CD4-positive, CD25-positive, alpha-beta regulatory T cell (primary cell): Measurements from ENCODE around the gene RLIM. TPM values are rescaled to one million over a fixed set of nuclear protein-coding genes. Genes with fewer than 3 reads are reported as not detected.
A peak's percentile ranks its signal among the peaks of the same experiment; 100 is the strongest.

Experiments used
- ATAC-seq, 2 donors: fragments of 150-1000 bp; cut with Tn5 transposase; one replicate each; pipeline ENCODE4 v1.10.0; 2021; ENCODE audit warnings: low read depth in 2 of 2, moderate number of reproducible peaks in 2 of 2, moderate library complexity in 1 of 2
- DNase-seq, 3 donors: peaks; one replicate each; pipeline versions ENCODE4 v3.0.0 to v3.0.0-alpha.2; 2012 to 2022; ENCODE audit warnings: mixed read lengths in 1 of 3
- H3K27ac ChIP-seq: one replicate; pipeline ENCODE4 v1.7.0; 2013; ENCODE audit warnings: mild to moderate bottlenecking, low read length; ENCODE audit not compliant: insufficient read depth, poor library complexity, severe bottlenecking
- H3K27me3 ChIP-seq: one replicate; pipeline ENCODE4 v1.7.0; 2013; ENCODE audit warnings: low read length; ENCODE audit not compliant: control insufficient read depth, insufficient read depth
- H3K36me3 ChIP-seq: one replicate; pipeline ENCODE4 v1.7.0; 2013; ENCODE audit warnings: mild to moderate bottlenecking, low read length, moderate library complexity; ENCODE audit not compliant: control insufficient read depth, insufficient read depth
- H3K4me1 ChIP-seq: 2 replicates; pipeline ENCODE4 v1.7.0; 2013; ENCODE audit warnings: mild to moderate bottlenecking, low read length; ENCODE audit not compliant: insufficient read depth, control insufficient read depth, poor library complexity, severe bottlenecking
- H3K4me3 ChIP-seq: one replicate; pipeline ENCODE4 v1.7.0; 2013; ENCODE audit warnings: low read depth, mild to moderate bottlenecking, low read length, moderate library complexity
- H3K9me3 ChIP-seq, 2 experiments: 1 replicate in 1 of 2; 2 replicates in 1 of 2; pipeline ENCODE4 v1.7.0; 2013; ENCODE audit warnings: low read length in 2 of 2, mild to moderate bottlenecking in 1 of 2, moderate library complexity in 1 of 2; ENCODE audit not compliant: control insufficient read depth in 2 of 2
- H3K27ac Mint-ChIP-seq, 3 donors: one replicate each; pipeline ENCODE4 v1.8.0; 2020 to 2022; ENCODE audit warnings: mild to moderate bottlenecking in 3 of 3, mixed read lengths in 3 of 3, moderate library complexity in 2 of 3
- H3K27me3 Mint-ChIP-seq: one replicate; pipeline ENCODE4 v1.8.0; 2022; ENCODE audit warnings: mild to moderate bottlenecking, mixed read lengths
- H3K36me3 Mint-ChIP-seq: one replicate; pipeline ENCODE4 v1.8.0; 2020; ENCODE audit warnings: mixed read lengths
- H3K4me1 Mint-ChIP-seq, 4 donors: one replicate each; pipeline ENCODE4 v1.8.0; 2020 to 2022; ENCODE audit warnings: mixed read lengths in 4 of 4, mild to moderate bottlenecking in 1 of 4
- H3K4me3 Mint-ChIP-seq, 4 donors: one replicate each; pipeline ENCODE4 v1.8.0; 2020 to 2022; ENCODE audit warnings: mild to moderate bottlenecking in 4 of 4, mixed read lengths in 4 of 4, moderate library complexity in 3 of 4
- H3K9me3 Mint-ChIP-seq, 7 donors: one replicate each; pipeline ENCODE4 v1.8.0; 2020 to 2022; ENCODE audit warnings: mixed read lengths in 7 of 7, mild to moderate bottlenecking in 3 of 7, moderate library complexity in 2 of 7
- polyA plus RNA-seq, 4 donors: library from polyadenylated mRNA; unstranded; fragments of 300-500 nt; fragmentation: Illumina TruSeq; gene quantifications; one replicate each; pipeline ENCODE4 v1.2.3, GENCODE V29; 2021
- total RNA-seq: library from RNA; stranded (reverse); gene quantifications from one replicate; pipeline ENCODE4 v1.2.3, GENCODE V29; 2022

The RLIM gene
- total and polyA plus RNA-seq, 5 donors from 2014 or later, result 4.8 to 49.7 (median 7.2) TPM

DNA sequence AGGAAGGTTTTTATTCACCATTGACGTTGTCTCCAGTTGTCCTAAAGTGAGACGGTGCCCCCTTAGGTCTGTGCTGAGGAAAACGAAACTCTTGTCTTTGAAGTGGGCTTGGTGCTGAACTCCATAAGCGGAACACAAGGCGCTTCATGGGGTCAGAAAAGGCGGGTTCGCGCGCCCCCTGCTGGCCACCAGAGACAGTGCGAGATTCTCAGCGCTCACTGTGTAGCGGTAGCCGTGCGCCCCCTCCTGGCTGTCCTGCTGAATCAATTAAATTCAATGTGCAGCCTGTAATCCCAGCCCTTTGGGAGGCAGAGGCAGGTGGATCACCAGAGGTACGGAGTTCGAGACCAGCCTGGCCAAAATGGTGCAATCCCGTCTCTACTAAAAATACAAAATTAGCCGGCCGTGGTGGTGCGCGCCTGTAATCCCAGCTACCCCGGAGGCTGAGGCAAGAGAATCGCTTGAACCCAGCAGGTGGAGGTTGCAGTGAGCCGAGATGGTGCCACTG, 64.1 kb downstream of the RLIM start:
- peaks cover 0 to 3% (median 0%) of the 10 kb centered on the region in 7 donors for H3K9me3 Mint-ChIP-seq
- no peaks in the 10 kb centered on the region for H3K36me3 Mint-ChIP-seq
- ATAC-seq (peak; percentile 94 to 95), DNase-seq (peak; percentile 72 to 82 (median 81))
- Histone ChIP-seq H3K9me3 (no peaks in the 10 kb centered on the region), H3K27ac (no peak overlapping the region), H3K36me3 (no peaks in the 10 kb centered on the region), H3K27me3 (no peaks in the 10 kb centered on the region), H3K4me1 (peaks cover 3% of the 10 kb centered on the region), H3K4me3 (no peak overlapping the region)
- no peak overlapping the region for H3K27ac Mint-ChIP-seq
- peak overlapping the region in 2 of 4 donors; percentile 70 to 71 for H3K4me3 Mint-ChIP-seq
- H3K4me1 Mint-ChIP-seq, result peaks cover 0 to 6% (median 0%) of the 10 kb centered on the region in 4 donors
- peaks cover 5% of the 10 kb centered on the region for H3K27me3 Mint-ChIP-seq

DNA sequence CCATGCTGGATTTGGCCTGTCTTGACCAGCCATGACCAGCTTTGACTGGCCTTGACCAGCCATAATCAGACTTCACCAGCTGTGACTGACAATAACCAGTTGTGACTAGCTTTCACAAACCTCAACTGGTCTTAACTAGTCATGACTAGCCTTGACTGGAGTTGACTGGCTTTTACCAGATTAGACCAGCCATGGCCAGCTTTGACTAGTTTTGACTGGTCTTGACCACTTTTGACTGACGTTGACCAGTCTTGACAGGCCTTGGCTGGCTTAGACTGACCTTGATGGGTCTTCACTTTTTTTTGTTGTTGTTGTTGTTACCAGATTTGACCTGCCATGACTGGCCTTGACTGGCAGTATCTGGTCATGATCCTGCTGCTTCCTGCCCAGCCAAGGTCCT, 67.4 kb downstream of the RLIM start:
- no peak for ATAC-seq
- Histone ChIP-seq H3K4me1 (peaks cover 3% of the 10 kb centered on the region), H3K4me3 (no peak overlapping the region), H3K27me3 (no peaks in the 10 kb centered on the region), H3K36me3 (no peaks in the 10 kb centered on the region), H3K27ac (no peak overlapping the region), H3K9me3 (no peaks in the 10 kb centered on the region)
- Mint-ChIP-seq H3K36me3 (no peaks in the 10 kb centered on the region), H3K4me3 (no peak overlapping the region), H3K27me3 (peaks cover 5% of the 10 kb centered on the region), H3K9me3 (peaks cover 0 to 3% (median 0%) of the 10 kb centered on the region in 7 donors), H3K27ac (peak overlapping the region in 1 of 3 donors; percentile 49), H3K4me1 (peaks cover 0 to 6% (median 0%) of the 10 kb centered on the region in 4 donors)
- DNase-seq, result no peak

DNA sequence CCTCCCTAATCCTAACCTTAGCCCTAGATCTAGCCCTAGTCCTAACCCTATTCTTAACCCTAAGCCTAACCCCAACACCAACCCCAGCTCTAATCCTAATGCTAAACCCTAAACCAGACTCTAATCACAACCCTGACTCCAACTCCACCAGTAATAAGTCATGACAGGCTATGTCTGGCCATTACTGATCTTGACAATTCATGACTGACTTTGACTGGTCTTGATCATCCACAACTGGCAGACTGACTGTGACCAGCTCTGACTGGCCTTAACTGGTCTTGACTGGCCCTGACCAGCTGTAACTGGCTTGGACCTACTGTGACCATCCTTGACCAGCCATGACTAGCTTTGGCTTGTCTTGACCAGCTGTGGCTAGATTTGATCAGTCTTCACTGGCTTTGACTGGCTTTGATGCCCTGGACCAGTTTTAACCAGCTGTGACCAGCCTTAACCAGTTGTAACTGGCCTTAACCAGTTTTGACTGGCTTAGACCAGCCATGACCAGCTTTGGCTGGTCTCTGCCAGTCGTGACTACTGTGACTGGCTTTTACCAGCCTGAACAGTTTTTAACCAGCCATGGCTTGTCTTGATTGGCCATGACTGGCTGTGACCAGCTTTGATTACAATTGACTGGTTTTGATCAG, 68.4 kb downstream of the RLIM start:
- Mint-ChIP-seq H3K9me3 (peaks cover 0 to 3% (median 0%) of the 10 kb centered on the region in 7 donors), H3K4me1 (peaks cover 0 to 6% (median 0%) of the 10 kb centered on the region in 4 donors), H3K27me3 (peaks cover 5% of the 10 kb centered on the region), H3K36me3 (no peaks in the 10 kb centered on the region), H3K27ac (no peak overlapping the region), H3K4me3 (no peak overlapping the region)
- ATAC-seq (no peak), DNase-seq (no peak)
- no peaks in the 10 kb centered on the region for H3K9me3 ChIP-seq
- peaks cover 3% of the 10 kb centered on the region for H3K4me1 ChIP-seq
- H3K27ac ChIP-seq, result no peak overlapping the region
- no peaks in the 10 kb centered on the region for H3K27me3 ChIP-seq
- H3K36me3 ChIP-seq, result no peaks in the 10 kb centered on the region
- H3K4me3 ChIP-seq, result no peak overlapping the region

DNA sequence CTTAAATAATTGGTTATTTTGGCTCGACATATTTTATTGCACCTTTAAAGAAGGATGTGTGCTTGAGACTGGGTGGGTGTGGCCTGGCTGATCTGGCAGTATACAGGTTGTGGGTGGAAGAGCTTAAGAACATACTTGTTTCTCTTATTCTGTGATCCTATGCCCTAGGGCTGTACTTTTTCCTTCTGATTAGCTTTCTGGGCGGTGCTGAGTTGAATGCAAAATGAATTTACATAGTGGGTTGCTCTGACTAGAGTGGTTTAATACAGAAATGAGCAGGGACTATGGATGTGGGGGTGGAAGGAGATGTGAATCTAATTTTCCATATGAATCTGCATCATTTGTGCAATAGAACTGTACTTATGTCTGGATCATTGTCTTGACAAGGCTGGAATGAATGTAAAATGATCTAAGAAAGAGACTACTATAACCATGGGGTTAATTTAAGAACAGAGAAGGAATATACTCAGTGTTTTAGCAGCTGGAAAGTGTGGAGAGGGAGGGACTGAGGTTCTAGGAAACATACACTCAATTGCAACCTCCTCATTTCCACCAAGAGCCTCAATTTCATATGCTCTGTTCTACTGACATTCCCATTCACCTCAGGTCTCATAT, 73.7 kb downstream of the RLIM start:
- DNase-seq (no peak), ATAC-seq (no peak)
- Histone ChIP-seq H3K4me1 (peaks cover 7% of the 10 kb centered on the region), H3K4me3 (no peak overlapping the region), H3K36me3 (no peaks in the 10 kb centered on the region), H3K27ac (no peak overlapping the region), H3K27me3 (no peaks in the 10 kb centered on the region), H3K9me3 (no peaks in the 10 kb centered on the region)
- Mint-ChIP-seq H3K27me3 (peaks cover 7% of the 10 kb centered on the region), H3K9me3 (peaks cover 0 to 3% (median 0%) of the 10 kb centered on the region in 7 donors), H3K27ac (no peak overlapping the region), H3K36me3 (no peaks in the 10 kb centered on the region), H3K4me1 (peaks cover 0 to 8% (median 0%) of the 10 kb centered on the region in 4 donors), H3K4me3 (no peak overlapping the region)

DNA sequence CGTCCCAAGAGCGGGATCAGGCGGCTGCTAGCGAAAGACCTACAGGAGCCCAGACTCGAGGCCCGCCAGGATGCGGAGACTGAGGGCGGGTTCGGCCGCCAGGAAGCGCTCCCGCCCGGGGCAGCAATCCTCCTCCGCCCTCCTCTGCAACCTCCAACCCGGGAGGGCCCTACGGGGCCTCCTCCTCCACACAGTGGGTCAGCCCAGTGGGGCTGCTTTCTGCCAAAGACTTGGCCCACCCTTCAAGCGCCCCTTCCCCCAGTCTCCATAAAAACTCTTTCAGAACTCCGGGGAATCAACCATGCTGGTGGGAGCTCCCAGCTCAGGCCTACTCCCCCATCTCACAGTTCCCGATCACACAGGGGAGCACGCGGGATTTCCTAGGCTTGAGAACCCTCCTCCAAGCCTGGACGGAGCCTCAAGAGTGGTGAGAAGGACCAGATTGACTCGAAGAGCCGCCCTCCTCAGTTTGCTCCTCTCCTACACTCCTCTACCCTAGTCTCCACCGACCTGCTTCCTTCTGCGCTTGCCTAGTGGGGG, 77.5 kb downstream of the RLIM start:
- Mint-ChIP-seq H3K36me3 (no peaks in the 10 kb centered on the region), H3K4me3 (peak overlapping the region; percentile 85 to 91 (median 88)), H3K27ac (peak overlapping the region in 2 of 3 donors; percentile 58 to 75), H3K27me3 (peaks cover 7% of the 10 kb centered on the region), H3K4me1 (peaks cover 0 to 22% (median 2%) of the 10 kb centered on the region in 4 donors), H3K9me3 (peaks cover 0 to 1% (median 0%) of the 10 kb centered on the region in 7 donors)
- Histone ChIP-seq H3K27ac (no peak overlapping the region), H3K4me1 (peaks cover 10% of the 10 kb centered on the region), H3K36me3 (no peaks in the 10 kb centered on the region), H3K9me3 (no peaks in the 10 kb centered on the region), H3K27me3 (no peaks in the 10 kb centered on the region), H3K4me3 (no peak overlapping the region)
- peak in 1 of 2 donors; percentile 13 for ATAC-seq
- no peak for DNase-seq

DNA sequence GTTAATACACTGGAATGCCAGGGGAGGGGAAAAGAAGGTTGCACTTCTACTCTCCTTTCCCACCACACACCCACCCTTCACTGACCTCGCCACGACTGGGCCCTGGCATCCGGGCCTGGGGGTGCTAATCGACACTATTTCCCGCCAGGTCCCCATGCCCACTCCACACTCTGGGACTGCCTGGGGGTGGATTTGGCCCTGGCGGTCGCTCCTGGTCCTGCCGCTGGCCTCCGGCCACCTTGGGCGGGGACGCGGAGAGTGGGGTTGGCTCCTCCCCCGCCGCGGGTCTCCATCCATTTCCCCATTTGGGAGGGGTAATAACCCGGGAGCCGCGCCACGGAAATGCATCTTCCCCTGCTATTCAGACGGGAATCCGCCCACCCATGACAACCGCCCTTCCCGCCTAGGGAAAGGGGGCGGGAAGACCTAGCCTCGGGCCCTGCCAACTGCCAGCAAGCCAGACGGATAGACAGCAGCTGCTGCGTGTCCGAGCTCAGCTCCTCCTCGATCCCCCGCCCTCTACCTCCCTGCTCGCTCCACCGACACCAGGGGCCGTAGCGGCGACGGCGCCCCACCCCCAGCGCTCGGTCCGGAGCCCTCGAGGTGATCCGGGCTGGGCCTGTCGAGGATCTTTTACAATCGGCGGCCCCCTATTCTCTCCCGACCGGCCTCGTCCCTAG, 78.1 kb downstream of the RLIM start:
- Mint-ChIP-seq H3K9me3 (peaks cover 0 to 1% (median 0%) of the 10 kb centered on the region in 7 donors), H3K4me3 (peak overlapping the region; percentile 85 to 94 (median 88)), H3K4me1 (peaks cover 0 to 22% (median 2%) of the 10 kb centered on the region in 4 donors), H3K27me3 (peaks cover 7% of the 10 kb centered on the region), H3K27ac (peak overlapping the region in 1 of 3 donors; percentile 87), H3K36me3 (no peaks in the 10 kb centered on the region)
- Histone ChIP-seq H3K27ac (peak overlapping the region; percentile 41), H3K4me1 (peaks cover 10% of the 10 kb centered on the region), H3K9me3 (no peaks in the 10 kb centered on the region), H3K36me3 (no peaks in the 10 kb centered on the region), H3K27me3 (no peaks in the 10 kb centered on the region), H3K4me3 (peak overlapping the region; percentile 19)
- ATAC-seq (peak; percentile 45 to 52), DNase-seq (peak; percentile 11 to 29 (median 17))

DNA sequence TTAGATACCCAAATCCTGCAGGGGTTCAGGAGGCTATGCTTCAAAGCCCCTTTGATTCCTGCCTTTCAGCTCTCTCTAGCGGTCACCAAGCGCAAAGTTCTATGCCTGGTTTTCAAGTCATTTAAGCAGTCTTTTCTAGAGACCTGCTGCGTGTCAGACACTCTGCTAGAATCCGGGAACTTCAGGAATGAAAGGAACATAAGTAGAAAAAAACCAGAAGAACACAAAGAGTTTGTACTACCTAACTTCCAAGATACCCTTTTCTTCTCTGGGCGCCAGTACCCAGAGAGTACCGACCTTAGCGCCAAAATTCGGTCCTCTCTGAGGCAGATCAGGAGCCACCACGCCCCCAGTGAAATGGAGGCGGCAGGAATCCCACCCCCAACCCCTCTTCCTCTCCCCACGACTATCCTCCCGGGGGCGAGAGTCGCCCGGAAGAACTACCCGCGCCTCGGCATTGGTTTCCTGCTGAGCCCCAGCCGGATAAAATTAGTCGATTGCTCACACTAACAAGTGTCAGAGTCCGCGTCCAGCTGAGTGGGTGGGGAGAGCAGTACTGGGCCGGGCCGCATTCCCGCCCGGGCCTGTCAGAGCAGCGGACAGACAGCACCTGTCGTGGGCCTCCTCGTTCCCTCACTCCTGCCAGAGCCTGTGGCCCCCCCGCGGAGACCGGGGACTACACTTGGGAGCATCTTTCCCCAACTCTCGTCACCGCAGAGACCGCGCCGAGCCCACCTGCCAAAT, 78.8 kb downstream of the RLIM start:
- DNase-seq, result peak; percentile 5 to 38 (median 10)
- no peaks in the 10 kb centered on the region for H3K9me3 ChIP-seq
- no peaks in the 10 kb centered on the region for H3K27me3 ChIP-seq
- Mint-ChIP-seq H3K36me3 (no peaks in the 10 kb centered on the region), H3K4me1 (peaks cover 0 to 22% (median 2%) of the 10 kb centered on the region in 4 donors), H3K9me3 (peaks cover 0 to 1% (median 0%) of the 10 kb centered on the region in 7 donors), H3K27ac (peak overlapping the region; percentile 52 to 87 (median 67)), H3K27me3 (peaks cover 7% of the 10 kb centered on the region), H3K4me3 (peak overlapping the region; percentile 85 to 94 (median 88))
- H3K4me3 ChIP-seq, result peak overlapping the region; percentile 41
- ATAC-seq, result peak; percentile 45 to 50
- H3K27ac ChIP-seq, result peak overlapping the region; percentile 41
- peaks cover 10% of the 10 kb centered on the region for H3K4me1 ChIP-seq
- no peaks in the 10 kb centered on the region for H3K36me3 ChIP-seq
